Heart left ventricle (tissue), 13 donors: ENCODE results near the gene SEPTIN6.

Experiments
- POLR2A ChIP-seq, 2 donors: fragments of 450-650 bp; IDR thresholded peaks; one replicate each; pipeline ENCODE4 v1.6.1; 2017; ENCODE audit warnings: antibody characterized with exemption in 2 of 2, mild to moderate bottlenecking in 2 of 2, moderate library complexity in 2 of 2
- TF ChIP-seq, protein P1 (sequence below), 12 donors: fragments of 200-600 bp; sonication (generic) in 4 of 12; IDR thresholded peaks; one replicate each; pipeline versions ENCODE4 v1.5.0 to v1.8.0; 2018 to 2022; ENCODE audit warnings: antibody characterized with exemption in 12 of 12, mild to moderate bottlenecking in 5 of 12
- donor health status: ischemic (EF 13 %, LVEDD 7.1; RV severe dilation, severe dysfunction).
- donor health status: DM: no; HTN: yes; CAD: no.
- donor health status: DM: no; HTN: no; CAD: no.
- donor health status: ischemic (EF 25% LVEDD 6.9; RV normal size, moderate dysfunction).
- donor health status: ischemic (EF 25% LVEDD 5.7; RV mildly dilated, moderate dysfunction).
- donor health status: ischemic (EF 35%, LVEDD 5.7; RV mildly dilated, moderate dysfunction).
- donor health status: nonischemic (EF 11% LVEDD 7.7; RV severe dilation, severe dysfunction).
- donor health status: DM: yes; HTN: yes; CAD: no.
- donor health status: PGD.
- donor health status: ischemic (EF 29% LVEDD 5.4; RV normal size, mild dysfunction).
- donor health status: nonischemic (EF 23%, LVEDD 6.1; RV moderate dilation, normal function).

DNA sequence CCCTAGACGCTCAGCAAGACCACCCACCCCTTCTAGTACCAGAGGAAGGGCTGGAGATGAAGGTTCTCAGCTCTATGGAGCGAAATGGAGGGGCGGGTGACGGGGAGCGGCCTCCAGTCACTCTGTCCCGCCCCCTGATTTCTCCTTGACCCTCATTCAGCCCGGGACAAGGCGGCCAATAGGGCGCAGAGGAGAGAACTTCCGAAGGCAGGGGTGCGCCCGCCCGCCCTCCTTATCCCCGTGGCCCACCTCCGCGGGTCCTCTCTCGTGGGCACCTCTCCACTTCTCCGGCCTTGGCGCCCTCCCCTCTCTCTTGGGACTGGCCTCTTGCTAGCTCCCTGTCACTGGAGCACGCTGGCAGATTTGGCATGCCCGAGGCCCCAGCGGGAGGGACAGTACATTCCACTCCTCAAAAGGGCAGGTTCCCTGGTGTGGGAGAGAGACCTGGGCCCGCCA, 1.1 kb upstream of the SEPTIN6 start:
- TF ChIP-seq, protein P1, sequence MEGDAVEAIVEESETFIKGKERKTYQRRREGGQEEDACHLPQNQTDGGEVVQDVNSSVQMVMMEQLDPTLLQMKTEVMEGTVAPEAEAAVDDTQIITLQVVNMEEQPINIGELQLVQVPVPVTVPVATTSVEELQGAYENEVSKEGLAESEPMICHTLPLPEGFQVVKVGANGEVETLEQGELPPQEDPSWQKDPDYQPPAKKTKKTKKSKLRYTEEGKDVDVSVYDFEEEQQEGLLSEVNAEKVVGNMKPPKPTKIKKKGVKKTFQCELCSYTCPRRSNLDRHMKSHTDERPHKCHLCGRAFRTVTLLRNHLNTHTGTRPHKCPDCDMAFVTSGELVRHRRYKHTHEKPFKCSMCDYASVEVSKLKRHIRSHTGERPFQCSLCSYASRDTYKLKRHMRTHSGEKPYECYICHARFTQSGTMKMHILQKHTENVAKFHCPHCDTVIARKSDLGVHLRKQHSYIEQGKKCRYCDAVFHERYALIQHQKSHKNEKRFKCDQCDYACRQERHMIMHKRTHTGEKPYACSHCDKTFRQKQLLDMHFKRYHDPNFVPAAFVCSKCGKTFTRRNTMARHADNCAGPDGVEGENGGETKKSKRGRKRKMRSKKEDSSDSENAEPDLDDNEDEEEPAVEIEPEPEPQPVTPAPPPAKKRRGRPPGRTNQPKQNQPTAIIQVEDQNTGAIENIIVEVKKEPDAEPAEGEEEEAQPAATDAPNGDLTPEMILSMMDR (IDR thresholded peaks at IDR 0.05): no peak
- no peak for TF ChIP-seq POLR2A (IDR thresholded peaks at IDR 0.05)
